ENCODE data around the gene SLC35G4. TPM values are rescaled to one million over a fixed set of nuclear protein-coding genes. Genes with fewer than 3 reads are reported as not detected.

Gene SLC35G4
- total RNA-seq: not detected

GRCh38 chr18:11609488-11609887, at the start of gene SLC35G4:
TSS of gene SLC35G4 (plus strand) at chr18:11609596. CDS start at chr18:11609596, 0 bp downstream.

Other genes with a start within 250 kb of the SLC35G4 start
- gene GNAL, start 79.7 kb downstream of the SLC35G4 start, total RNA-seq: 17.5 TPM
- gene CHMP1B, start 241.8 kb downstream of the SLC35G4 start, total RNA-seq: 65.9 TPM

Measured in camera-type eye (tissue), 1 donor.